HL-60 (cell line): ENCODE data around the gene TUBGCP5.

Experiments used
- DNase-seq, 2 experiments: peaks; one replicate each; pipeline ENCODE4 v3.0.0-alpha.2; 2010 to 2020; ENCODE audit warnings: low read depth in 1 of 2, low spot score in 1 of 2
- H3K27ac ChIP-seq: fragments of 250-450 bp; sonication (Bioruptor Pico); replicated peaks from 2 replicates; pipeline ENCODE4 v1.5.1; 2020; ENCODE audit warnings: mild to moderate bottlenecking, moderate library complexity
- H3K27me3 ChIP-seq: fragments of 250-450 bp; sonication (Bioruptor Pico); 2 replicates; pipeline ENCODE4 v1.5.1; 2021; ENCODE audit warnings: mild to moderate bottlenecking, moderate library complexity; ENCODE audit not compliant: insufficient read depth, poor library complexity, severe bottlenecking
- H3K4me3 ChIP-seq: replicated peaks from 2 replicates; pipeline ENCODE4 v1.5.1; 2011; ENCODE audit warnings: mild to moderate bottlenecking, control low read depth, low read length; ENCODE audit not compliant: insufficient read depth
- GABPA ChIP-seq: IDR thresholded peaks from 2 replicates; pipeline ENCODE4 v1.6.1; 2012; ENCODE audit warnings: low read depth
- POLR2AphosphoS5 ChIP-seq: IDR thresholded peaks from 2 replicates; pipeline ENCODE4 v1.6.1; 2012; ENCODE audit warnings: low read depth
- SPI1 ChIP-seq: IDR thresholded peaks from 2 replicates; pipeline ENCODE4 v1.6.1; 2012; ENCODE audit warnings: low read depth, mild to moderate bottlenecking, borderline replicate concordance
- TF ChIP-seq, protein P1 (sequence below): IDR thresholded peaks from 2 replicates; pipeline ENCODE4 v1.6.1; 2012; ENCODE audit warnings: low read depth; ENCODE audit not compliant: insufficient replicate concordance
- TF ChIP-seq, protein P2 (sequence below): IDR thresholded peaks from one replicate; pipeline ENCODE4 v1.5.1; 2011; ENCODE audit warnings: low read length, control low read depth, inconsistent platforms; ENCODE audit not compliant: insufficient read depth

TUBGCP5 gene

DNA sequence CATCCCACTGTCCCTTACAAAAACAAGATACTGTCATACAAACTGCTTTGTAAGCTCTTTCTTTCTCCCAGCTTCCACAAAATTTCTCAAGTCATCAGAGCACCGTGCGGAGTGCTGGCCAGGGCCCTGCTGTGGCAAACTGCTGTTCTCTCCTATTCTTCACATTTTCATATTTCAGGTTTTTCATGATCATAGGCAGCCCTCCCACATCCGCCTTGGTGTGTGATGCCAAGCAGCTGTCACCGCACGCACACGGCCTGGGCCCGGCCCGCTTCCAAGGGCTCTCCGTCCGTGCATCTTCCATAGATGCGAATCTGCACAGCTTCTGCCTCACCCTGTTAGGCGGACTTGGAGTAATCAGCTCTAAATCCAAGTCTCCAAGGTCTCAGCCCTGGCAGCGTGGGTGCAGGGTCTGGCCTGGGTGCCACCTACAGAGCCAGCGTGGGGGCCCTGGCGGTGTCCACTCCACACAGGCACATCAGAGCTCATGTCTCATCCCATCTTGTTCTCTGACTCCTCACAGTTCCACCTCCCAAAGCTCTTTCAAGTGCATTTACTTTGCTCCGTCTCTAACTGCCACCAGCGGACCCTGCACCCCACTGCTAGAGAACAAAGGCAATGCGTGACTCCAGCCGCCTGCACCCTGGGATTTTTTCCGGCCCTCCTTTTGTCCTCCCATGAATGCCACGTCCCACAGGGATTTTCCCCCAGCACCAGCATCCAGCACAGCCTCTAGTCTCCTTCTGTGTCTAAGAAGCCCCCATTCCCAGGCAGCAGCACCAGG lies 86.4 kb downstream of the TUBGCP5 start:
- TF ChIP-seq GABPA (no peak), POLR2AphosphoS5 (no peak), SPI1 (no peak)
- TF ChIP-seq, protein P1, sequence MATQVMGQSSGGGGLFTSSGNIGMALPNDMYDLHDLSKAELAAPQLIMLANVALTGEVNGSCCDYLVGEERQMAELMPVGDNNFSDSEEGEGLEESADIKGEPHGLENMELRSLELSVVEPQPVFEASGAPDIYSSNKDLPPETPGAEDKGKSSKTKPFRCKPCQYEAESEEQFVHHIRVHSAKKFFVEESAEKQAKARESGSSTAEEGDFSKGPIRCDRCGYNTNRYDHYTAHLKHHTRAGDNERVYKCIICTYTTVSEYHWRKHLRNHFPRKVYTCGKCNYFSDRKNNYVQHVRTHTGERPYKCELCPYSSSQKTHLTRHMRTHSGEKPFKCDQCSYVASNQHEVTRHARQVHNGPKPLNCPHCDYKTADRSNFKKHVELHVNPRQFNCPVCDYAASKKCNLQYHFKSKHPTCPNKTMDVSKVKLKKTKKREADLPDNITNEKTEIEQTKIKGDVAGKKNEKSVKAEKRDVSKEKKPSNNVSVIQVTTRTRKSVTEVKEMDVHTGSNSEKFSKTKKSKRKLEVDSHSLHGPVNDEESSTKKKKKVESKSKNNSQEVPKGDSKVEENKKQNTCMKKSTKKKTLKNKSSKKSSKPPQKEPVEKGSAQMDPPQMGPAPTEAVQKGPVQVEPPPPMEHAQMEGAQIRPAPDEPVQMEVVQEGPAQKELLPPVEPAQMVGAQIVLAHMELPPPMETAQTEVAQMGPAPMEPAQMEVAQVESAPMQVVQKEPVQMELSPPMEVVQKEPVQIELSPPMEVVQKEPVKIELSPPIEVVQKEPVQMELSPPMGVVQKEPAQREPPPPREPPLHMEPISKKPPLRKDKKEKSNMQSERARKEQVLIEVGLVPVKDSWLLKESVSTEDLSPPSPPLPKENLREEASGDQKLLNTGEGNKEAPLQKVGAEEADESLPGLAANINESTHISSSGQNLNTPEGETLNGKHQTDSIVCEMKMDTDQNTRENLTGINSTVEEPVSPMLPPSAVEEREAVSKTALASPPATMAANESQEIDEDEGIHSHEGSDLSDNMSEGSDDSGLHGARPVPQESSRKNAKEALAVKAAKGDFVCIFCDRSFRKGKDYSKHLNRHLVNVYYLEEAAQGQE = no peak
- TF ChIP-seq, protein P2, sequence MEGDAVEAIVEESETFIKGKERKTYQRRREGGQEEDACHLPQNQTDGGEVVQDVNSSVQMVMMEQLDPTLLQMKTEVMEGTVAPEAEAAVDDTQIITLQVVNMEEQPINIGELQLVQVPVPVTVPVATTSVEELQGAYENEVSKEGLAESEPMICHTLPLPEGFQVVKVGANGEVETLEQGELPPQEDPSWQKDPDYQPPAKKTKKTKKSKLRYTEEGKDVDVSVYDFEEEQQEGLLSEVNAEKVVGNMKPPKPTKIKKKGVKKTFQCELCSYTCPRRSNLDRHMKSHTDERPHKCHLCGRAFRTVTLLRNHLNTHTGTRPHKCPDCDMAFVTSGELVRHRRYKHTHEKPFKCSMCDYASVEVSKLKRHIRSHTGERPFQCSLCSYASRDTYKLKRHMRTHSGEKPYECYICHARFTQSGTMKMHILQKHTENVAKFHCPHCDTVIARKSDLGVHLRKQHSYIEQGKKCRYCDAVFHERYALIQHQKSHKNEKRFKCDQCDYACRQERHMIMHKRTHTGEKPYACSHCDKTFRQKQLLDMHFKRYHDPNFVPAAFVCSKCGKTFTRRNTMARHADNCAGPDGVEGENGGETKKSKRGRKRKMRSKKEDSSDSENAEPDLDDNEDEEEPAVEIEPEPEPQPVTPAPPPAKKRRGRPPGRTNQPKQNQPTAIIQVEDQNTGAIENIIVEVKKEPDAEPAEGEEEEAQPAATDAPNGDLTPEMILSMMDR = no peak
- no peak overlapping the region for H3K4me3 ChIP-seq
- H3K27me3 ChIP-seq = no peaks in the 10 kb centered on the region
- no peak for DNase-seq
- H3K27ac ChIP-seq = no peak overlapping the region

DNA sequence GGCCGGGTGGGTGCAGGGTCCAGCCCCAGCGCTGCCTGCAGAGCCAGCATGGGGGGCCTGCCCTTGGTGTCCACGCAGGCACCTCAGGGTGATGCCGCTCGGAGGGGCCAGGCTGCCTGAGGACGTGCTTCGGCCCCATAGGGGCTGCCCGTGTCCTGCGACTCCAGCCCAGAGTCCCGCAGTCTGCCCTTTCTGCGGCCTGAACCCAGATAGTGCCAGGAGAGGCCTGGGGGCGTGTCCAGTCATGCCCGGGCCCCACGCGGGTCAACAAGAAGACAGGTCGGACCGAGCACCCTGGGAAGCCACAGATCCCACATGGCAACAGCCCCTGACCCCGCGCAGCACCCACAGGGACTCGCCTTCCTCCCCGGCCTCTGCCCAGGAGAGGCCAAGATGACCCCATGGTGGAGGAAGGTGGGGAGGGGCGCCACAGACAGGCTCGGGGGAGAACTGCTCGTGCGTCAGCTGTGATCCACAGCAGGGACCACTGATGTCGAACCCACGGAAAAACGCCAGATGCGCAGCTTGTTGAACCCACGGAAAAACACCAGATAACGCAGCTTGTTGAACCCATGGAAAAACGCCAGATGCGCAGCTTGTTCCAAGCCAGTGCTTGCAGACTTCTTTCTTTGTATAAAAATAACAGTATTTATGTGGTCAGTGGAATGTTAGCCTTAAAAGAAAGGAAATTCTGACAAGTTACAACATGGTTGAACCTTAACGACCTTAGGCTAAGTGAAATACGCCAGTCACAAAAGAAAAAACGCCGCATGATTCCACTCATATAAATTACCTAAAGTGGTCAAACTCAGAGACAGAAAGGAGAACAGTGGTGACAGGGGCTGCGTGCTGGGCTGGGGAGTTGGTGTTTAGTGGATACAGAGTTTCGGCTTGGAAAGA lies 87.7 kb downstream of the TUBGCP5 start:
- H3K27me3 ChIP-seq = no peaks in the 10 kb centered on the region
- no peak overlapping the region for H3K4me3 ChIP-seq
- TF ChIP-seq, protein P2 = no peak
- DNase-seq = no peak
- H3K27ac ChIP-seq = no peak overlapping the region

DNA sequence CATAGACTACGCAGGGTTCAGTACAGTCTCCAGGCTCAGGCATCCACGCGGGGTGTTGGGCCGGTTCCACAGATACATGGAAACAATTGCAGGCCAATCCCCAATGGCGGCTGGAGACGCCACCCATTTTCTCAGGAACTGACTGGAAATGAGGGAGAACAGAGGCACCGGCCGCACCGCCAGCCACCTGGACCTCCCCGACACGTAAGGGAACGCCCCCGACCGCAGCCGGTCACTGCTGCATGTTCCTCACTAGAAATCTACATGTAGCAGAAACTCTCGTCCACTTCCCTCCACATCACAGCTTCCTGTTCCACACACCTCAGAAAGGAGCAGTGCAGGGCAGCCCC lies 88.4 kb downstream of the TUBGCP5 start:
- DNase-seq = no peak
- Histone ChIP-seq H3K27me3 (no peaks in the 10 kb centered on the region), H3K27ac (no peak overlapping the region), H3K4me3 (no peak overlapping the region)
- no peak for TF ChIP-seq SPI1
- TF ChIP-seq, protein P1 = no peak
- TF ChIP-seq, protein P2 = no peak
- no peak for TF ChIP-seq POLR2AphosphoS5
- no peak for TF ChIP-seq GABPA
